ENCODE measurements around the gene FAM210B. TPM values are rescaled to one million over a fixed set of nuclear protein-coding genes. Genes with fewer than 3 reads are reported as not detected.

The FAM210B gene
- total RNA-seq, 6 donors from 2014 or later: 15.0 to 41.2 (median 31.6) TPM

GRCh38 chr20:56350842-56351241 lies 7.9 kb upstream of the FAM210B start:
- Histone ChIP-seq H3K36me3 (no peaks in the 10 kb centered on the region), H3K27ac (no peak overlapping the region), H3K4me3 (no peak overlapping the region), H3K4me1 (peaks cover 0 to 5% (median 0%) of the 10 kb centered on the region in 4 donors), H3K27me3 (no peaks in the 10 kb centered on the region), H3K9me3 (no peaks in the 10 kb centered on the region)
- DNase-seq: no peak
- 58 to 70% methylated on average over 2 of the region's 2 CpGs for WGBS, 2 donors
- ATAC-seq (ENCODE audit: low FRiP score in 2 of 2): no peak
- TF ChIP-seq POLR2A (IDR thresholded peaks at IDR 0.05): no peak
- no peak for TF ChIP-seq CTCF (IDR thresholded peaks at IDR 0.05)

GRCh38 chr20:56352345-56353055 lies 6.3 kb upstream of the FAM210B start:
- ATAC-seq (ENCODE audit: low FRiP score in 2 of 2) (no peak), DNase-seq (no peak)
- no peak overlapping the region for H3K4me3 ChIP-seq
- peaks cover 0 to 5% (median 0%) of the 10 kb centered on the region in 4 donors for H3K4me1 ChIP-seq
- H3K27ac ChIP-seq: no peak overlapping the region
- H3K27me3 ChIP-seq: no peaks in the 10 kb centered on the region
- no peak for TF ChIP-seq POLR2AphosphoS5 (IDR thresholded peaks at IDR 0.05)
- no peak for TF ChIP-seq POLR2A (IDR thresholded peaks at IDR 0.05)
- no peak for TF ChIP-seq CTCF (IDR thresholded peaks at IDR 0.05)
- WGBS, 2 donors: 69 to 73% methylated on average over 5 of the region's 5 CpGs
- H3K9me3 ChIP-seq: no peaks in the 10 kb centered on the region
- H3K36me3 ChIP-seq: no peaks in the 10 kb centered on the region

GRCh38 chr20:56353356-56353755 lies 5.4 kb upstream of the FAM210B start:
- TF ChIP-seq POLR2AphosphoS5 (IDR thresholded peaks at IDR 0.05) (no peak), POLR2A (IDR thresholded peaks at IDR 0.05) (no peak)
- ATAC-seq (ENCODE audit: low FRiP score in 2 of 2) (no peak), DNase-seq (no peak)
- Histone ChIP-seq H3K9me3 (no peaks in the 10 kb centered on the region), H3K27ac (no peak overlapping the region), H3K4me1 (peaks cover 0 to 2% (median 0%) of the 10 kb centered on the region in 4 donors), H3K4me3 (no peak overlapping the region), H3K36me3 (no peaks in the 10 kb centered on the region), H3K27me3 (no peaks in the 10 kb centered on the region)
- 85 to 94% methylated on average over 4 of the region's 4 CpGs for WGBS, 2 donors

GRCh38 chr20:56358070-56358469 lies 704 bp upstream of the FAM210B start:
- no peak overlapping the region for H3K27ac ChIP-seq

GRCh38 chr20:56359212-56360132 lies 698 bp downstream of the FAM210B start:
- no peaks in the 10 kb centered on the region for H3K36me3 ChIP-seq
- peak overlapping the region; percentile 81 to 100 (median 96) for H3K4me3 ChIP-seq
- DNase-seq (peak; percentile 38 to 84), ATAC-seq (ENCODE audit: low FRiP score in 2 of 2) (peak; percentile 5 to 80)
- TF ChIP-seq POLR2AphosphoS5 (IDR thresholded peaks at IDR 0.05): no peak
- TF ChIP-seq EP300 (IDR thresholded peaks at IDR 0.05): no peak
- TF ChIP-seq POLR2A (IDR thresholded peaks at IDR 0.05): no peak
- TF ChIP-seq CTCF (IDR thresholded peaks at IDR 0.05): no peak
- H3K4me1 ChIP-seq: peaks cover 9 to 22% (median 16%) of the 10 kb centered on the region in 4 donors
- WGBS, 2 donors: 17 to 21% methylated on average over 14 to 28 of the region's 51 CpGs
- no peaks in the 10 kb centered on the region for H3K9me3 ChIP-seq
- H3K27ac ChIP-seq: peak overlapping the region; percentile 74 to 86 (median 82)
- H3K27me3 ChIP-seq: no peaks in the 10 kb centered on the region

More at GRCh38 chr20:56358070-56358469, 704 bp upstream of the FAM210B start:
- DNase-seq (no peak), ATAC-seq (ENCODE audit: low FRiP score in 2 of 2) (no peak)
- no peaks in the 10 kb centered on the region for H3K36me3 ChIP-seq
- TF ChIP-seq POLR2AphosphoS5 (IDR thresholded peaks at IDR 0.05) (no peak), POLR2A (IDR thresholded peaks at IDR 0.05) (no peak)
- H3K4me3 ChIP-seq: peak overlapping the region in 3 of 4 donors; percentile 81 to 100 (median 99)
- no peaks in the 10 kb centered on the region for H3K27me3 ChIP-seq
- H3K9me3 ChIP-seq: no peaks in the 10 kb centered on the region
- 62 to 67% methylated on average over 6 of the region's 6 CpGs for WGBS, 2 donors
- H3K4me1 ChIP-seq: peaks cover 9 to 20% (median 16%) of the 10 kb centered on the region in 4 donors

Measured in upper lobe of left lung (tissue), 6 donors.